GM23248 (cell line): ENCODE measurements around the gene NRP2.

Experiments
- EZH2 ChIP-seq: fragments of 200-600 bp; sonication (generic); IDR thresholded peaks from 2 replicates; pipeline ENCODE4 v1.6.1; 2018; ENCODE audit warnings: antibody characterized with exemption, mild to moderate bottlenecking; ENCODE audit not compliant: insufficient read depth, poor library complexity, severe bottlenecking
- EZH2phosphoT487 ChIP-seq: fragments of 200-600 bp; sonication (generic); IDR thresholded peaks from 2 replicates; pipeline ENCODE4 v1.6.1; 2018; ENCODE audit warnings: antibody characterized with exemption, moderate library complexity, mild to moderate bottlenecking, low read depth; ENCODE audit not compliant: insufficient read depth

DNA sequence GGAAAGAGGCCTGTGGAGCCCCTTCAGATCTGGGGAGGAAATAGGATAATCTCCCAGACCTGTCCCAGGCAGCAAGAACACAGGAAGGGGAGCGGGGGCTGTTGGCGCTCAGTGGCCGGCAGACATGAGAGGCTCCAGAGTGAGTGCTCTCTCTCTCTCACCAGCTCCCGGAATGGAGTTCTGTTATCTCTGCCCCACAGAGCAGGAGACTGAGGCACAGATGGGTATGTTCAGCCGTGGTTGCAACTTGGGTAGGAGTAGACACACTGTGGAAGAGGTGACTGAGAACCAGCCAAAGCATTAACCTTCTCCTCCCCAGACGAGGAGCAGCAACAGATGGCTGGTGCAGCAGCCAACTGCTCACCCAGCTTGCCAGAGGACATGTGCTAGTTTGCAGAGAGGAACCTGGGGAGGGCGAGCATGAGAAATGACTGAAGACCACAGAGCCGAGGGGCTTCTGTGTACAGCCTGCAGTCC, 82.0 kb downstream of the NRP2 start:
- TF ChIP-seq EZH2 (no peak), EZH2phosphoT487 (no peak)
